Measurements from ENCODE around the gene IFT20.

DNA sequence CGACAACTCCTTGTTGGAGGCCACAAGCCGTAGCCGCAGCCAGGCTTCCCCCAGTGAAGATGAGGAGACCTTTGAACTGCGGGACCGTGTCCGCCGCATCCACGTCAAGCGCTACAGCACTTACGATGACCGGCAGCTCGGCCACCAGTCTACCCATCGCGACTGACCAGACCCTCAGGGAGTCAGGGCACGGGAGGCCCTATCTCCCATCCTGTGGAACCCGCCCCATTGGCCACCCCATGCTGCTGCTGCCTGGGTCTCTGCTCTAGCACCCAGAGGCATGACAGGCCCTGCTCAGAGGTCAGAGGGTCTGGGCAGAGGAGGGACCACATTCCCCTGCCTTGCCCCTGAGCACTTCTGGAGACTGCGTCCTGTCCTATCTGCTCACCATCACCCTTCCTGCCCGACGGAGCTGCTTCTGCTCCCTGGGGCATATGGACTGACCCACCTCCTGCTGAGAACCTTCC lies 9.2 kb upstream of the IFT20 start:
- TF ChIP-seq, protein P1, sequence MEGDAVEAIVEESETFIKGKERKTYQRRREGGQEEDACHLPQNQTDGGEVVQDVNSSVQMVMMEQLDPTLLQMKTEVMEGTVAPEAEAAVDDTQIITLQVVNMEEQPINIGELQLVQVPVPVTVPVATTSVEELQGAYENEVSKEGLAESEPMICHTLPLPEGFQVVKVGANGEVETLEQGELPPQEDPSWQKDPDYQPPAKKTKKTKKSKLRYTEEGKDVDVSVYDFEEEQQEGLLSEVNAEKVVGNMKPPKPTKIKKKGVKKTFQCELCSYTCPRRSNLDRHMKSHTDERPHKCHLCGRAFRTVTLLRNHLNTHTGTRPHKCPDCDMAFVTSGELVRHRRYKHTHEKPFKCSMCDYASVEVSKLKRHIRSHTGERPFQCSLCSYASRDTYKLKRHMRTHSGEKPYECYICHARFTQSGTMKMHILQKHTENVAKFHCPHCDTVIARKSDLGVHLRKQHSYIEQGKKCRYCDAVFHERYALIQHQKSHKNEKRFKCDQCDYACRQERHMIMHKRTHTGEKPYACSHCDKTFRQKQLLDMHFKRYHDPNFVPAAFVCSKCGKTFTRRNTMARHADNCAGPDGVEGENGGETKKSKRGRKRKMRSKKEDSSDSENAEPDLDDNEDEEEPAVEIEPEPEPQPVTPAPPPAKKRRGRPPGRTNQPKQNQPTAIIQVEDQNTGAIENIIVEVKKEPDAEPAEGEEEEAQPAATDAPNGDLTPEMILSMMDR (IDR thresholded peaks at IDR 0.05 in 2 of 3, conservative IDR thresholded peaks at IDR 0.05 in 1 of 3; ENCODE audit: insufficient read depth in 2 of 3, low read depth in 1 of 3, low read length in 3 of 3) = no peak
- no peak for TF ChIP-seq NFATC3 (IDR thresholded peaks at IDR 0.05)
- no peak for TF ChIP-seq NBN (IDR thresholded peaks at IDR 0.05; ENCODE audit: low read depth)
- no peak for TF ChIP-seq RFX1 (IDR thresholded peaks at IDR 0.05)
- TF ChIP-seq ZNF184 (CRISPR knock-in tag; IDR thresholded peaks at IDR 0.05) = no peak
- TF ChIP-seq, protein P2, sequence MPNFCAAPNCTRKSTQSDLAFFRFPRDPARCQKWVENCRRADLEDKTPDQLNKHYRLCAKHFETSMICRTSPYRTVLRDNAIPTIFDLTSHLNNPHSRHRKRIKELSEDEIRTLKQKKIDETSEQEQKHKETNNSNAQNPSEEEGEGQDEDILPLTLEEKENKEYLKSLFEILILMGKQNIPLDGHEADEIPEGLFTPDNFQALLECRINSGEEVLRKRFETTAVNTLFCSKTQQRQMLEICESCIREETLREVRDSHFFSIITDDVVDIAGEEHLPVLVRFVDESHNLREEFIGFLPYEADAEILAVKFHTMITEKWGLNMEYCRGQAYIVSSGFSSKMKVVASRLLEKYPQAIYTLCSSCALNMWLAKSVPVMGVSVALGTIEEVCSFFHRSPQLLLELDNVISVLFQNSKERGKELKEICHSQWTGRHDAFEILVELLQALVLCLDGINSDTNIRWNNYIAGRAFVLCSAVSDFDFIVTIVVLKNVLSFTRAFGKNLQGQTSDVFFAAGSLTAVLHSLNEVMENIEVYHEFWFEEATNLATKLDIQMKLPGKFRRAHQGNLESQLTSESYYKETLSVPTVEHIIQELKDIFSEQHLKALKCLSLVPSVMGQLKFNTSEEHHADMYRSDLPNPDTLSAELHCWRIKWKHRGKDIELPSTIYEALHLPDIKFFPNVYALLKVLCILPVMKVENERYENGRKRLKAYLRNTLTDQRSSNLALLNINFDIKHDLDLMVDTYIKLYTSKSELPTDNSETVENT (CRISPR knock-in tag; IDR thresholded peaks at IDR 0.05) = no peak
- no peak for TF ChIP-seq ZNF274 (IDR thresholded peaks at IDR 0.05; ENCODE audit: borderline replicate concordance, low read depth, low read length)

Data from K562 (cell line).